H1 (cell line): ENCODE results near the gene ZP2. TPM values are rescaled to one million over a fixed set of nuclear protein-coding genes. Genes with fewer than 3 reads are reported as not detected.

Source experiments
- CHD7 ChIP-seq: fragments of 300-600 bp; sonication (generic); IDR thresholded peaks from 2 replicates; pipeline ENCODE4 v1.7.1; 2012; ENCODE audit warnings: low read length, moderate library complexity, mild to moderate bottlenecking, inconsistent platforms; ENCODE audit not compliant: insufficient replicate concordance
- CTCF ChIP-seq, 3 experiments: IDR thresholded peaks; 1 replicate in 2 of 3; 2 replicates in 1 of 3; pipeline versions ENCODE4 v1.5.1 to v1.6.1; 2011; ENCODE audit warnings: low read length in 3 of 3, mild to moderate bottlenecking in 3 of 3, inconsistent platforms in 2 of 3, low read depth in 1 of 3, moderate library complexity in 1 of 3; ENCODE audit not compliant: insufficient read depth in 1 of 3; ENCODE audit errors: control extremely low read depth in 1 of 3
- EGR1 ChIP-seq: IDR thresholded peaks from 2 replicates; pipeline ENCODE4 v1.6.1; 2011; ENCODE audit warnings: low read depth, low read length, borderline replicate concordance
- GTF2F1 ChIP-seq: IDR thresholded peaks from 2 replicates; pipeline ENCODE4 v1.6.1; 2012; ENCODE audit warnings: low read depth, low read length, improper control_type of control experiment, borderline replicate concordance
- polyA plus RNA-seq, 7 experiments: library from polyadenylated mRNA; depleted of rRNA in 3 of 7; stranded (reverse) in 5 of 7; unstranded in 2 of 7; fragments of >200 nt in 5 of 7; fragments of 200-250 nt in 2 of 7; gene quantifications; 1 replicate in 5 of 7; 2 replicates in 1 of 7; 4 replicates in 1 of 7; pipeline versions ENCODE4 v1.2.1 to v1.2.3, GENCODE V29; 2011 to 2013; ENCODE audit warnings: missing spikeins in 2 of 7, mixed read lengths in 2 of 7
- total RNA-seq: library from RNA; stranded (reverse); fragmentation: NEBNext Ultra II Directional; extraction: Animal tissue kit (Norgen Biotek cat#: 25700); gene quantifications from 2 replicates; pipeline ENCODE4 v1.2.1, GENCODE V29; 2021

The ZP2 gene
- total and polyA plus RNA-seq, 2 of the 8 experiments (the other 6 are each of a cell fraction or from before 2014, with no cell fraction given): not detected

- no peak for TF ChIP-seq CHD7
- TF ChIP-seq CTCF (IDR thresholded peaks at IDR 0.05; ENCODE audit: control extremely low read depth in 1 of 3, insufficient read depth in 1 of 3, low read depth in 1 of 3, low read length in 3 of 3): no peak
- TF ChIP-seq EGR1: no peak
- no peak for TF ChIP-seq GTF2F1
These were observed 28.3 kb upstream of the ZP2 start (continued) for GRCh38 chr16:21239646-21240045.
